Upper lobe of left lung (tissue), 6 donors: ENCODE measurements around the gene PTGIS. TPM values are rescaled to one million over a fixed set of nuclear protein-coding genes. Genes with fewer than 3 reads are reported as not detected.
"Not testable (repeated sequence)": the region's sequence is repeated elsewhere in the genome, so short reads cannot be mapped to it uniquely, and the experiment has no call there.

ENCODE experiments used
- ATAC-seq, 2 donors: fragments of 200-7000 bp; cut with Tn5 transposase; one replicate each; pipeline ENCODE4 v1.9.1; 2022; ENCODE audit warnings: mild to moderate bottlenecking in 2 of 2, moderate library complexity in 2 of 2; ENCODE audit not compliant: low FRiP score in 2 of 2
- DNase-seq, 2 donors: peaks; one replicate each; pipeline ENCODE4 v3.0.0-alpha.2; 2019 to 2020
- H3K27ac ChIP-seq, 4 donors: fragments of 200-600 bp; sonication (generic); one replicate each; pipeline ENCODE4 v1.5.1; 2016 to 2019
- H3K27me3 ChIP-seq, 4 donors: fragments of 200-600 bp; sonication (generic); one replicate each; pipeline ENCODE4 v1.5.1; 2017 to 2019
- H3K36me3 ChIP-seq, 4 donors: fragments of 200-600 bp; sonication (generic); one replicate each; pipeline ENCODE4 v1.5.1; 2016 to 2019
- H3K4me1 ChIP-seq, 4 donors: fragments of 200-600 bp; sonication (generic); one replicate each; pipeline ENCODE4 v1.5.1; 2018 to 2019
- H3K4me3 ChIP-seq, 4 donors: fragments of 200-600 bp; sonication (generic); one replicate each; pipeline ENCODE4 v1.5.1; 2017 to 2019; ENCODE audit warnings: mild to moderate bottlenecking in 2 of 4, moderate library complexity in 1 of 4
- H3K9me3 ChIP-seq, 4 donors: fragments of 200-600 bp; sonication (generic); one replicate each; pipeline ENCODE4 v1.5.1; 2018 to 2019
- CTCF ChIP-seq, 6 experiments: fragments of 450-650 bp in 4 of 6; fragments of 200-600 bp in 2 of 6; sonication (generic) in 2 of 6; IDR thresholded peaks; one replicate each; pipeline ENCODE4 v1.5.1; 2016 to 2019; ENCODE audit warnings: antibody characterized with exemption in 6 of 6
- EP300 ChIP-seq, 4 donors: sonication (generic); formaldehyde crosslinking; IDR thresholded peaks; one replicate each; pipeline ENCODE4 v1.5.1; 2017; ENCODE audit warnings: antibody characterized with exemption in 4 of 4, control low read depth in 2 of 4
- POLR2A ChIP-seq, 4 donors: fragments of 450-650 bp; IDR thresholded peaks; one replicate each; pipeline ENCODE4 v1.5.1; 2016 to 2017; ENCODE audit warnings: antibody characterized with exemption in 4 of 4, mild to moderate bottlenecking in 2 of 4
- POLR2AphosphoS5 ChIP-seq, 2 donors: sonication (generic); formaldehyde crosslinking; IDR thresholded peaks; one replicate each; pipeline ENCODE4 v1.5.1; 2017; ENCODE audit warnings: antibody characterized with exemption in 2 of 2
- WGBS, 2 donors: methylation state at CpG; one replicate each; pipeline ENCODE4 v1.1.5; 2017 to 2018; 5-methylcytosine and 5-hydroxymethylcytosine counted together
- total RNA-seq, 6 donors: library from RNA; depleted of rRNA in 4 of 6; stranded (reverse); fragments of >200 nt in 4 of 6; gene quantifications; one replicate each; pipeline versions ENCODE4 v1.1.0 to v1.2.1, GENCODE V29; 2016 to 2021
- donor health status: DM: no; HTN: no; CAD: no; lungs with moderate emphysema.
- donor health status: DM: no; HTN: yes; CAD: no; lungs with severe emphysema.

The PTGIS gene
- total RNA-seq, result 10 to 100 TPM in 4 of 6 donors, 1 to 10 TPM in 2; 8.2 to 71.4 (median 18.4) TPM

- TF ChIP-seq POLR2A (IDR thresholded peaks at IDR 0.05), result no peak
- TF ChIP-seq EP300 (IDR thresholded peaks at IDR 0.05), result no peak
- no peak for TF ChIP-seq CTCF (IDR thresholded peaks at IDR 0.05)
- TF ChIP-seq POLR2AphosphoS5 (IDR thresholded peaks at IDR 0.05), result no peak
- ATAC-seq (peak; percentile 25 to 80), DNase-seq (peak in 1 of 2 donors; percentile 88)
- WGBS, 2 donors, result 22 to 55% methylated on average over 17 to 46 of the region's 70 CpGs
- H3K9me3 ChIP-seq, result no peaks in the 10 kb centered on the region
- peak within 1 kb of the TSS in 3 of 4 donors; percentile 33 to 47 (median 43) for H3K4me3 ChIP-seq
- peaks cover 0 to 19% (median 8%) of the 10 kb centered on the region in 4 donors for H3K27me3 ChIP-seq
- peak within 1 kb of the TSS in 3 of 4 donors; percentile 19 to 84 (median 70) for H3K27ac ChIP-seq
- peaks cover 4 to 15% (median 7%) of the 10 kb centered on the region in 4 donors for H3K4me1 ChIP-seq
- no peaks in the 10 kb centered on the region for H3K36me3 ChIP-seq
Measured at GRCh38 chr20:49567421-49568277, at the start of gene PTGIS. Gene PTGIS, minus strand, starts transcription at chr20:49568137. Its CDS starts 21 bp downstream, at chr20:49568116.

- not testable (repeated sequence) for H3K9me3 ChIP-seq, H3K27me3 ChIP-seq, H3K36me3 ChIP-seq, H3K4me3 ChIP-seq, H3K4me1 ChIP-seq, DNase-seq, H3K27ac ChIP-seq
- WGBS, 2 donors, result 58 to 60% methylated on average over 2 of the region's 3 CpGs
- peak in 1 of 2 donors; percentile 37 for ATAC-seq
Measured at GRCh38 chr20:49617394-49617793, 49.5 kb upstream of the PTGIS start.

- no peak for ATAC-seq
- no peaks in the 10 kb centered on the region for H3K27me3 ChIP-seq
- DNase-seq, result no peak
- no peak overlapping the region for H3K27ac ChIP-seq
- TF ChIP-seq CTCF (IDR thresholded peaks at IDR 0.05) (no peak), POLR2AphosphoS5 (IDR thresholded peaks at IDR 0.05) (no peak), EP300 (IDR thresholded peaks at IDR 0.05) (no peak), POLR2A (IDR thresholded peaks at IDR 0.05) (no peak)
- peaks cover 0 to 2% (median 1%) of the 10 kb centered on the region in 4 donors for H3K4me1 ChIP-seq
- WGBS, 2 donors, result 86 to 94% methylated on average over 9 to 11 of the region's 11 CpGs
- H3K9me3 ChIP-seq, result no peaks in the 10 kb centered on the region
- no peak overlapping the region for H3K4me3 ChIP-seq
- no peaks in the 10 kb centered on the region for H3K36me3 ChIP-seq
Measured at GRCh38 chr20:49616154-49617007, 48.4 kb upstream of the PTGIS start.

GRCh38 chr20:49615401-49616153 is 47.6 kb upstream of the PTGIS start:
- Histone ChIP-seq H3K27me3 (no peaks in the 10 kb centered on the region), H3K27ac (no peak overlapping the region), H3K9me3 (no peaks in the 10 kb centered on the region), H3K4me1 (peaks cover 7 to 10% (median 8%) of the 10 kb centered on the region in 4 donors), H3K36me3 (no peaks in the 10 kb centered on the region), H3K4me3 (no peak overlapping the region)
- WGBS, 2 donors, result 92 to 96% methylated on average over 7 to 9 of the region's 15 CpGs
- TF ChIP-seq POLR2A (IDR thresholded peaks at IDR 0.05), result no peak
- no peak for TF ChIP-seq CTCF (IDR thresholded peaks at IDR 0.05)
- no peak for TF ChIP-seq EP300 (IDR thresholded peaks at IDR 0.05)
- TF ChIP-seq POLR2AphosphoS5 (IDR thresholded peaks at IDR 0.05), result no peak
- DNase-seq, result no peak
- no peak for ATAC-seq

- not testable (repeated sequence) for H3K4me3 ChIP-seq, H3K36me3 ChIP-seq, ATAC-seq, H3K27me3 ChIP-seq, H3K27ac ChIP-seq, H3K9me3 ChIP-seq, DNase-seq
- peaks cover 8 to 13% (median 9%) of the 10 kb centered on the region in 4 donors for H3K4me1 ChIP-seq
- 91 to 96% methylated on average over 8 of the region's 8 CpGs for WGBS, 2 donors
Measured at GRCh38 chr20:49615051-49615400, 47.1 kb upstream of the PTGIS start.
